NCI-H1694 (cell line): Measurements from ENCODE around the gene PXYLP1.
"Not testable (repeated sequence)": the region's sequence is repeated elsewhere in the genome, so short reads cannot be mapped to it uniquely, and the experiment has no call there.

Experiments used
- DNase-seq: peaks from one replicate; lab custom pipeline; 2025; lab: John Stamatoyannopoulos, UW

The PXYLP1 gene

GRCh38 chr3:141231101-141231951 is at the start of gene PXYLP1:
Gene PXYLP1, plus strand, starts transcription at chr3:141231825. Its CDS starts 28,351 bp downstream, at chr3:141260176.
- peak; percentile 50 for DNase-seq

GRCh38 chr3:141183606-141184005 is 48.0 kb upstream of the PXYLP1 start:
- no peak for DNase-seq

GRCh38 chr3:141184430-141184829 is 47.2 kb upstream of the PXYLP1 start:
- DNase-seq, result no peak

GRCh38 chr3:141191097-141191749 is 40.4 kb upstream of the PXYLP1 start:
- DNase-seq, result no peak

- peak; percentile 98 for DNase-seq
Observed at GRCh38 chr3:141192345-141192744, 39.3 kb upstream of the PXYLP1 start.

GRCh38 chr3:141193066-141193830 is 38.4 kb upstream of the PXYLP1 start:
- DNase-seq, result no peak

GRCh38 chr3:141201122-141201521 is 30.5 kb upstream of the PXYLP1 start:
- no peak for DNase-seq

GRCh38 chr3:141202682-141203081 is 28.9 kb upstream of the PXYLP1 start:
- DNase-seq, result no peak

- no peak for DNase-seq
Observed at GRCh38 chr3:141203866-141204265, 27.8 kb upstream of the PXYLP1 start.

- no peak for DNase-seq
Observed at GRCh38 chr3:141204343-141204742, 27.3 kb upstream of the PXYLP1 start.

GRCh38 chr3:141211306-141211705 is 20.3 kb upstream of the PXYLP1 start:
- DNase-seq, result not testable (repeated sequence)

GRCh38 chr3:141212101-141212500 is 19.5 kb upstream of the PXYLP1 start:
- DNase-seq, result no peak

- no peak for DNase-seq
Observed at GRCh38 chr3:141212555-141212954, 19.1 kb upstream of the PXYLP1 start.

GRCh38 chr3:141216975-141217374 is 14.7 kb upstream of the PXYLP1 start:
- no peak for DNase-seq

GRCh38 chr3:141217389-141217788 is 14.2 kb upstream of the PXYLP1 start:
- DNase-seq, result no peak

GRCh38 chr3:141218162-141218835 is 13.3 kb upstream of the PXYLP1 start:
- DNase-seq, result no peak

GRCh38 chr3:141218926-141219325 is 12.7 kb upstream of the PXYLP1 start:
- no peak for DNase-seq

GRCh38 chr3:141223673-141224166 is 7.9 kb upstream of the PXYLP1 start:
- DNase-seq, result no peak

GRCh38 chr3:141225939-141226338 is 5.7 kb upstream of the PXYLP1 start:
- no peak for DNase-seq

GRCh38 chr3:141227216-141227615 is 4.4 kb upstream of the PXYLP1 start:
- DNase-seq, result no peak

- no peak for DNase-seq
Observed at GRCh38 chr3:141227752-141228151, 3.9 kb upstream of the PXYLP1 start.

- DNase-seq, result no peak
Observed at GRCh38 chr3:141228395-141228794, 3.2 kb upstream of the PXYLP1 start.
